GM21825 (cell line): Measurements from ENCODE around the gene GREB1L.
"Not testable (repeated sequence)": the region's sequence is repeated elsewhere in the genome, so short reads cannot be mapped to it uniquely, and the experiment has no call there.

Experiments used
- ATAC-seq: cut with Tn5 transposase; IDR thresholded peaks from one replicate; pipeline ENCODE4 v1.9.1; 2021; ENCODE audit warnings: mild to moderate bottlenecking, moderate library complexity; ENCODE audit not compliant: unreplicated experiment

The GREB1L gene

DNA sequence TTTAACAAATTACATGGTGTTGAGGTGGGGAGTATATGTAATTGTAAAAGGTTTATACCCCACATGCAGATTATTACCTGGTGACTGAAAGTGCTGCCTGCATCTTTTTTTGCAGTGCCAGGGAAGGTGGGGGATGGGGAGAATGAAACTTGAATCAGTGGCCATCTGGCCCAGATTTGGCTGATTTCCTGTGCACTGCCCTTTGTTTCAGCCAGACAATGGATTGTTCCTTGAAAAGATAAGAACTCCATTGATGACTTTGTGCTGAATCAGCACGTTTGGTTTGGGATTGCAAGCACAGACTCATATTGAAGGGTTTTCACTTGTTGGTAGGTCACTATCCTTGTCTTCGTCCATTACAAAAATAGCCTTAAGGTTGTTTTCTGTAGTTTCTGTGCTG lies 20.9 kb downstream of the GREB1L start:
- no peak for ATAC-seq

DNA sequence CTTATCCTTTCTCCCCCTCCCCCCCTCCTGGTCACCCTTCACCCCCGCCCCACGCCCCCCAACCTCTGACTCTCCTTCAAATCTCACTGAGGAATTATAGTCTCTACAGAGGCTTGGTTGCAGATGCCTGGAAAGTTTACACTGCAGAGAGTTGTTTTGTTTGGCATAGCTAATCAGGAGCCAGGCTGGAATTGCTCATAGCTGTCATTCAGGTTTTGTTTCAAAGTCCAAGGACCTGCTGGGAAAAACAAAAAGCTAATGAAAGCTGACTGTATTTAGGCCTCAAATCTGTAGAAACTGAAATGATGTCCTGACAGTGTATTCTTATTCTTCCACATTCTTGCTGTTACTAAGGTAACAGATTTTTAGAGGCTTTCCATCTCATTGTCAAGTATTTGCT lies 22.6 kb downstream of the GREB1L start:
- ATAC-seq: no peak

DNA sequence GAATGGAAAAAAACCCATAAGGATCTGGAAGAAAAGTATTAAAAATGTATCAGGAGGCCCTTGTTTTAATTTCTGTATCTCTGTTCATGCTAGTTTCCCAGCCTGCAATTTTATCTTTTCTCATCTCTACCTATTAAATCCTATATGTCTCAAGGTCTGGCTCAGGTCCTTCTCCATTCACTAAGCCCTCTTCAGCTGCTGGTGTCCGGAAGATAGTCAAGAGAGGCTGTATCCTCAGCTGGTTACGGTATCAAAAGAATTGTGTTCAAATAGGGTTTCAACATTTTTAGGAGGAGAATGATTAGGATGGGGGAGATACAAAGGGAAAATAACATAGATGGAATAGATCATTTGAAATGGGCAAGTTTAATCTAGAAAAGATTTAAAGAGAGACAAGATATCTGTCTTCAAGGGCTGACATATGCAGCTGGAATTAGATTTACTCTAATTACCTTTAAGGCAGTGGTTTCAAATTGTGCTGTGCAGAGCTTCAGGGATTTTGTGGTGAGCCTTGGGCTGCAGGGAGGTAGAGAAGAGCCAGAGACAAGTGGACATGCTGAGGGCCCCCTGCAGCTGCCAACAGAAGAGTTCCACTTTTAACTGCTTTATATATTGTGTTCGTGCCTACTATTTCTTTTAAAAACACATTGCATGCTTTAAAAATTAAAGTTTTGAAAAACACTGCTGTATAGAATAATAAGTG lies 24.1 kb downstream of the GREB1L start:
- no peak for ATAC-seq

GRCh38 chr18:21267400-21267799 lies 25.4 kb downstream of the GREB1L start:
- ATAC-seq: no peak

DNA sequence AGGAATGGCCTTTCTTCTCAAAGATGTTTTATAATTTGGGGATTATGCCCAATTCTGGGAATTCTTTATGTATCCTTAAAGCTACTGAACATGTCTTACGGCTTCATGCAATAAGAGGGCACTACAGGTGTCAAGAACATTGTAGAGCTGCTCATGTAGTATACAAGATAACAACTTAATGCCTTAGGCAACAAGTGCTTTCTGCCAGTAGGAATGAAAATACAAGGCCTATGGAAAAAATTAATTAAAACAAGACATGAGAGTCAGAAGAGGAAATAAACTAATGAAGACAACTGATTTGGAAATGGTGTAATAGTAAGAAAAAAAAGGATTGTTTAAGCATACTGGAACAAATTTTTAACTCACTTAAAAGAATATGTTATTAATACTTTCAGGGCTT lies 27.3 kb downstream of the GREB1L start:
- no peak for ATAC-seq

DNA sequence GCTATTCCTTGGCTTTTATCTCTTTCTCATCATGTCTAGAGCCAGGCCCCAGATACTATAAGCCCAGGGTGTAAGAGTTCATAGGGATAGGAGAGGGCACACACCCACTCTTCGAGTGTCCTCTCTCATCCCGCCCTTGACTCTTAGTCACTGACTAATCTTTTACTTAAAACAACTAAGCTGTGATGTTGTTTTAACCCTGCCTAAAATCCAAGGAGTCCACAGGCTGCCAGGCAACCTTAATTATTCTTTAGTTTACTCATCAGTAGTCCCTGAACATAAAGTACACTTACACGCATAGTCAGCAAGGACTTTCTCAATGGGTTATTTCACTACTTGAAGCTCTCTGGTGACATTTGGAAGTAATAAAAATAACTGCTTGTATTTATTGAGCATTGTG lies 28.4 kb downstream of the GREB1L start:
- ATAC-seq: no peak

DNA sequence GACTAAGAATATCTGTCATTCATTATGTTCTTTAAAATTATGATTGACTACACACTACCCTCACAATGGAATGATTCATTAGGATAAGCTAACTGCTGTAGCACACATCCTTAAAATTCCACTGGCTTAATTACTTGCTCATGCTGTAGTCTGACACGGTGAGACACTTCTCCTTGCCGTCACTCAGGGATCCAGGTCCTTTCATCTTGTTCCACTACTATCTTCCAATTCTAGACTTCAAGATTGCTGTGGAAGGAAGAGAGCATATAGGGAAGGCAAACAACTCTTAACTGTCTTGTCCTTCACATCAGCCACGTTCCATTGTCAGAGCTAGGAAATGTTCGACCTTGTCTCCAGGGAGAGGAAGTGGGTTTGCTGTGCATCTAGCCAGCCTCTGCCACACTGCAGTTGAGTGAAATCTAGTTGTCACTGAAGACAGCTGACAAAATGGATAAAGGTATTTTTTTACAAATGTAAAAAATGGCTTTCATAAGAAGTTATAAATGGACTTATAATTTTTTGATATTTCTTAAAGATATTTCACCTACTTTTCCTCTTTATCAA lies 30.1 kb downstream of the GREB1L start:
- no peak for ATAC-seq

DNA sequence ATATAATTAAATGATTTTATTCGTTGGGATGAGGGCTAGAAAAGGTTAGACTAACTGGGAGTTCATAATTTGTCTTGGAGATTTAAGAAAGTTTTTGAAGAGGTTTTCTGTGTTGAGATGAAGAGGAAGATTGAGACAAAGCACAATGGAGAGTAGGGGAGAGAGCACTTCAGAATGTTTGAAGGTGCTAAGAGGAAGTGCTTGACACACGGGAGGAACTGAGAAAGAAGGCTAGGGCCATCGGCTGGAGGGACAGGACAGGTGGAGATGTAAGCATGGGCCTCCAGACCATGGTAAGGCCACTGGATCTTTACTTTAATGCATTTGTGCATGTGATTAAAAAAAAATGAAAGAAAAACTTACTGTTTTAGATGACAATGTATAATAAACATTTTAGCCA lies 31.5 kb downstream of the GREB1L start:
- no peak for ATAC-seq

DNA sequence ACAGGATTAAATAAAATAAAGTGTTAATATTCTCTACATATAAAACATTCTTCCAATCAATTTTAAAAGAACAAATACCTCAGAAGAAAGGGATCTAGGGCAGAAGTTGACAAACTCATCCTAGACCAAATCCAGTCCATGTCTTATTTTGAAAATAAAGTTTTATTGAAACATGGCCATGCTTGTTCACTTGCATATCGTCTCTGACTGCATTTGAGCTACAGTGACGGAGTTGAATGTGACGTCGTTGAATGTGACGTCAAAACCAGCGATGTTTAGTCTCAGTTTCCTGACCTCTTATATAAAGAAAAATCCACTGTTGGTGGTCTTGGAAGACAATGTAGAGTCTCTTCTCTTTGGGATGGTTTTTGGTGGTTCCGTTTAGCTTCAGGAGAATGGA lies 33.6 kb downstream of the GREB1L start:
- ATAC-seq: no peak

- no peak for ATAC-seq
Observed at GRCh38 chr18:21277578-21277977, 35.5 kb downstream of the GREB1L start.

DNA sequence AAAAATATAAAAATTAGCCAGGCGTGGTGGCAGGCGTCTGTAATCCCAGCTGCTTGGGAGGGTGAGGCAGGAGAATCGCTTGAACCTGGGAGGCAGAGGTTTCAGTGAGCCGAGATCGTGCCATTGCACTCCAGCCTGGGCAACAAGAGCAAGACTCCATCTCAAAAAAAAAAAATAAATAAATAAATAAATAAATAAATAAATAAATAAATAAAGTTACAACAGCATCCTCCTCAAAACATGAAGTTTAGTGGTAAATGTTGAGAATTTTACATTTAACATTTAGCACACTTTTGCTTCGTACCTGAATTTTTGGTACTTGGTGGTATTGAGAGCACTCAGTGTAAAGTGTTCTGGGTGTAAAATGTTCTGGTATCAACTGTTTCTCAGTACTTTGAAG lies 36.2 kb downstream of the GREB1L start:
- ATAC-seq: not testable (repeated sequence)

DNA sequence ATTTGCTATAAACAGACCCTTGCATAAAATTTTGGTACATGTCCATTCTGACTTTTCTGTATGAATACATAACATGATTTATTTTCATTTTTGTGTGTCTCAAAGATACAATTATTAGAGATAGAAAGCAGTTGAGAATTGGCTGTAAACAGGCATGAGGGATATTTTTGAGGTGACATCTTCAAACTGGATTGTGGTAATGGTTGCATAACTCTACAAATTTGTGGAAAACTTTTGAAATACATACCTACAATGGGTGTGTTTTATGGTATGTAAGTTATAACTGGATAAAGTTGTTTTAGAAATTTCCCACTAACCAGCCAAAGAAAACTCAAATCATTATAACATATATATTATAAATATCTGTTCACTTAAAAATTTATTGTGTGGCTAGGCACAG lies 39.6 kb downstream of the GREB1L start:
- ATAC-seq: no peak

GRCh38 chr18:21284540-21284939 lies 42.5 kb downstream of the GREB1L start:
- no peak for ATAC-seq

- ATAC-seq: no peak
Observed at GRCh38 chr18:21289827-21290226, 47.8 kb downstream of the GREB1L start.

GRCh38 chr18:21291106-21291505 lies 49.1 kb downstream of the GREB1L start:
- no peak for ATAC-seq

DNA sequence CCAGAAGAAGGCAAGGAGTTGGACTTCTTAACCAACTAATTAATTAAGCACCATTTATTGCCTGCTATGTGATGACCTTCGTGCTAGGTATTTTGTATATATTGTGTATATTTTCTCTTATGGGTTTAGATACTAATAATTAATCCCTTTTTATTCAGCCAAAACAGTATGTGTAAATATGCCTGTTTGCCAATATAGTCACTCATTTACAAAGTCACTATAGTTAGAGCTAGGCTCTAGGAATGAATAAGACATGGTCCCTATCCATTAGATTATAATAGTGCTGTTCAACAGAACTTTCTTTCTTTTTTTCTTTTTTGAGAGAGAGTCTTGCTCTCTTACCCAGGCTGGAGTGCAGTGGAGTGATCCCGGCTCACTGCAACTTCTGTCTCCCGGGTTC lies 51.4 kb downstream of the GREB1L start:
- no peak for ATAC-seq

- no peak for ATAC-seq
Observed at GRCh38 chr18:21295101-21295500, 53.1 kb downstream of the GREB1L start.

- no peak for ATAC-seq
Observed at GRCh38 chr18:21296045-21296444, 54.0 kb downstream of the GREB1L start.

- ATAC-seq: no peak
Observed at GRCh38 chr18:21298351-21298750, 56.3 kb downstream of the GREB1L start.

DNA sequence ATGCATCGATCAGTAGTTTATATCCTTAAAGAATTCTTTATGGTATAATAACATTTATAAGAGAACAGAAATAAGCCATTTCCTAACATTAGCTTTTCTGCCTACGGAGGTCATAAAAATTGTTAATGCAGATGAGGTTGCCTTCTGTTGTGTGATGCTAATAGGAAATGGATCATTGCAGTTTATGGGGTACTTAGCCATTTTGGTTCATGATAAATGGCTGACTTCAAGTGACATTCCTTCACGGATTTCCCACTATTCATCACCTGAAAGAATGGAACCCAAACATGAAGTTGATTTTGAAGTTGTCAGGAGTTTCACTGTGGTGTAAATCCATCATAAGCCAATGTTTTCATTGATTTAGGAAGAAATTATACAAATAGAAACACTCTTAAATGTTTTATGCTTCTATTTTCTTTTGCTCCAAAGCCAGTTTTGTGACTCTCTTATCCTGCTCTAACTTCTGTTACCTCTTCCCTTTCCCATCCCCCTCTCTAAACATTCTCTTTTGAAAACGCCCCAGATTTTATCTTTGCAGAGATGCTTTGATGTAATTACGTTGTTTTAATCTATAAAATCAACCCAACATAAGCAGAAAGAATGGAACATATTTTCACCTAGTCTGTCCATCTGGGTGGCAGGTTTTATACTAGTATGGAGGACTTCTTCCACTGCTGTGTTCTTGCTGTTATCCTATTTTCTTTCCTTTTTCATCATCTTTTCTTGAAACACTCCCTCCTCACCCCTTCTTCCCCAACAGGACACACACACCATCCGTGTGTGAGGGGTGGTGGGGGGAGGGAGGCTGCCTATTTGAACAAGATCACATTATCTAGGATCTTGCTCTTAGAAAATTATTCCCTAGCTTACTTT lies 58.2 kb downstream of the GREB1L start:
- no peak for ATAC-seq

GRCh38 chr18:21300908-21301200 lies 58.8 kb downstream of the GREB1L start:
- ATAC-seq: no peak

DNA sequence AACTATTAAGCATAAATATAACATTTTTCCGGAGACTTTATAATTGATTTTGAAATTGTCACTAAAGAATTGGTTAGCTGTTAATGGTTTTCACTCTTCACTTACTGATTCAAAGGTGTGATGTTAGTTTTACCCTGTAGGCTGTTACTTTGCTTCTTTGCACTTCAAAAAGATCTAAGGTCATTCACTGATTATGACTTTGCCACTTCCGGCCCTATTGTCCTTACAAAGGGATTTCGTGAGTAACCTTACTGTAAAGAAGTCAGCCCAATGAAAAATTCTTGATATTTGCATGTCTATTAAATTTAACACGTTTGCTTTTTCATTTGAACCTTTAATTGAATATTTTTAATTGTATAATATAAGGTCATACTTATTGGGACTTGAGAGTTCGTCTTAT lies 61.4 kb downstream of the GREB1L start:
- no peak for ATAC-seq
